ENCODE data around the gene GYS1.
"Not testable (repeated sequence)": the region's sequence is repeated elsewhere in the genome, so short reads cannot be mapped to it uniquely, and the experiment has no call there.

Gene GYS1

DNA sequence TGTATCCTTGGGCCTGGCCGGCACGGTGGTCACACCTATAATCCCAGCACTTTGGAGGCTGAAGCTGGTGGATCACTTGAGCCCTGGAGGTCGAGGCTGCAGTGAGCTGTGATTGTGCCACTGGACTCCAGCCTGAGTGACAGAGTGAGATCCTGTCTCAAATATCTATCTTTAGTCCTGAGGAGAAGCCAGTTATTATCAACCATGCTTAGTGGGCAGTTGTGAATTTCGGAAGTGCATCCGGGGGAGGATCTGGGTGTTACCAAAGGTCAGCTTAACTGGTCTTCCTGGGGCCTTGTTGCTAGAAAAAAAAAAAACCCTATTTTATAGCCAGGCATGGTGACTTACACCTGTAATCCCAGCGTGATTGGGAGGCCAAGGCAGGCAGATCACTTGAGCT, 50.0 kb downstream of the GYS1 start:
- TF ChIP-seq, protein P1, sequence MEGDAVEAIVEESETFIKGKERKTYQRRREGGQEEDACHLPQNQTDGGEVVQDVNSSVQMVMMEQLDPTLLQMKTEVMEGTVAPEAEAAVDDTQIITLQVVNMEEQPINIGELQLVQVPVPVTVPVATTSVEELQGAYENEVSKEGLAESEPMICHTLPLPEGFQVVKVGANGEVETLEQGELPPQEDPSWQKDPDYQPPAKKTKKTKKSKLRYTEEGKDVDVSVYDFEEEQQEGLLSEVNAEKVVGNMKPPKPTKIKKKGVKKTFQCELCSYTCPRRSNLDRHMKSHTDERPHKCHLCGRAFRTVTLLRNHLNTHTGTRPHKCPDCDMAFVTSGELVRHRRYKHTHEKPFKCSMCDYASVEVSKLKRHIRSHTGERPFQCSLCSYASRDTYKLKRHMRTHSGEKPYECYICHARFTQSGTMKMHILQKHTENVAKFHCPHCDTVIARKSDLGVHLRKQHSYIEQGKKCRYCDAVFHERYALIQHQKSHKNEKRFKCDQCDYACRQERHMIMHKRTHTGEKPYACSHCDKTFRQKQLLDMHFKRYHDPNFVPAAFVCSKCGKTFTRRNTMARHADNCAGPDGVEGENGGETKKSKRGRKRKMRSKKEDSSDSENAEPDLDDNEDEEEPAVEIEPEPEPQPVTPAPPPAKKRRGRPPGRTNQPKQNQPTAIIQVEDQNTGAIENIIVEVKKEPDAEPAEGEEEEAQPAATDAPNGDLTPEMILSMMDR (IDR thresholded peaks at IDR 0.05; ENCODE audit: extremely low read depth, missing control alignments) = no peak
- DNase-seq (ENCODE audit: low spot score) = no peak

DNA sequence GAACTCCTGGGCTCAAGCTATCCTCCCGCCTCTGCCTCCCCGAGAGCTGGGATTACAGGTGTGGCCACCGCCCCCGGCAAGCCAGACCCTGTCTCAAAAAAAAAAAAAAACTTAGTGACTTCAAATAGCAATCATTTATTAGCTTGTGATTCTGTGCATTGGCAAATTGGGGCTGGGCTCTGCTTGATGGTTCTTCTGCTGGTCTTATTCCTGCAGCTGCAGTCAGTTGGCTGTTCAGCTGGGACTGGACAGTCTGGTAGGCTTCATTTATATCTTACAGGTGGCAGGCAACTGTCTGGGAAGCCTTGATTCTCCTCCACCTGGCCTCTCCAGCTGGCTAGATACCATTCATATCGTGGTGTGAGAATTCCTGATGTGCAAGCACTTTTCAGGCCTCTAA, 52.2 kb downstream of the GYS1 start:
- TF ChIP-seq, protein P1 (IDR thresholded peaks at IDR 0.05; ENCODE audit: extremely low read depth, missing control alignments) = no peak
- no peak for DNase-seq (ENCODE audit: low spot score)

DNA sequence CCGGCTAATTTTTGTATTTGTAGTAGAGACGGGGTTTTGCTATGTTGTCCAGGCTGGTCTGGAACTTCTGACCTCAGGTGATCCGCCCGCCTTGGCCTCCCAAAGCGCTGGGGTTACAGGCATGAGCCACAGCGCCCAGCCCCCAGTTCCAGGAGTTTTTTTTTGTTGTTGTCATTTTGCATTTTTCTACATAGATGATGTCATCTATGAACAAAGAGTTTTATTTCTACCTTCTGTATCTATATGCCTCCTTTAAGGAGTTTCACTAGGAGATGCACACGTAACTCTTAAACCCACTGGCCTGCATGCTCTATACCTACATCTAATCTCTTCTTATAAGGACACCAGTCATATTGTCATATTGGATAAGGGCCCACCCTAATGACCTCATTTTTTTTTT, 54.9 kb downstream of the GYS1 start:
- DNase-seq (ENCODE audit: low spot score) = no peak

DNA sequence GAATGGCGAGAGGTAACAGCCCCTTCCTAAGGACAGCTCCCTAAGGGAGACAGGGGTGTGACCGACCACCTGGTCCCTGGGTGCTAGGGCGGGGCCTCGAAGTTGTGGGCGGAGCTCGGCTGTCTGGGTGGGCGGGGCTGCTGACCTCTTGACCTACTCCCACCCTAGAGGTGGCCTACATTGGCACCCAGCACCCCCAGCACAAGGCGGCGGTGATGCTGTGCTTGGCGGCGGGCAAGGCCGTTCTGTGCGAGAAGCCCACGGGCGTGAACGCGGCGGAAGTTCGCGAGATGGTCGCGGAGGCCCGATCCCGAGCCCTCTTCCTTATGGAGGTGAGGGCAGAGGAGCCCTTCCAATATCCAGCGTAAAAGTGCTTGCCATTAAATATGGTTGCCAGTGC, 57.2 kb downstream of the GYS1 start:
- TF ChIP-seq, protein P1 (IDR thresholded peaks at IDR 0.05; ENCODE audit: extremely low read depth, missing control alignments) = no peak
- no peak for DNase-seq (ENCODE audit: low spot score)

More for the DNA sequence above, 54.9 kb downstream of the GYS1 start:
- TF ChIP-seq, protein P1 (IDR thresholded peaks at IDR 0.05; ENCODE audit: extremely low read depth, missing control alignments) = no peak

DNA sequence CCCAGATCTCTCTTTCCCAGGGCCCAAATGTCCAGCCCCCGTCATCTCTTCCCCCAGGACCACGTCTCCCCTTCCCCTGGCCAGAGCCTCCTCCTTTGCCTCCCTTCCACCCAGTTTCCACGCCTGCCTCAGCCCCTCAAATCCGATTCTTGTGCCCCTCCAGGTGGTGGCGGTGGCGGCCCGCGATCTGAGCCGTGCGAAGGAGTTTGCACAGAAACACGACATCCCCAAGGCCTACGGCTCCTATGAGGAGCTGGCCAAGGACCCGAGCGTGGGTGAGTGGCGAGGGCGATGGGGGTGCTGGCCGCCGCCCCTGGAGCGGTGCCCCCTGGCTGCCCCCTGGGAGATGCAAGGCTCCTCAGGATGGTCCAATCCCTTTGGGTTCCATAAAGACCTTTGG, 58.3 kb downstream of the GYS1 start:
- no peak for DNase-seq (ENCODE audit: low spot score)
- TF ChIP-seq, protein P1 (IDR thresholded peaks at IDR 0.05; ENCODE audit: extremely low read depth, missing control alignments) = no peak

DNA sequence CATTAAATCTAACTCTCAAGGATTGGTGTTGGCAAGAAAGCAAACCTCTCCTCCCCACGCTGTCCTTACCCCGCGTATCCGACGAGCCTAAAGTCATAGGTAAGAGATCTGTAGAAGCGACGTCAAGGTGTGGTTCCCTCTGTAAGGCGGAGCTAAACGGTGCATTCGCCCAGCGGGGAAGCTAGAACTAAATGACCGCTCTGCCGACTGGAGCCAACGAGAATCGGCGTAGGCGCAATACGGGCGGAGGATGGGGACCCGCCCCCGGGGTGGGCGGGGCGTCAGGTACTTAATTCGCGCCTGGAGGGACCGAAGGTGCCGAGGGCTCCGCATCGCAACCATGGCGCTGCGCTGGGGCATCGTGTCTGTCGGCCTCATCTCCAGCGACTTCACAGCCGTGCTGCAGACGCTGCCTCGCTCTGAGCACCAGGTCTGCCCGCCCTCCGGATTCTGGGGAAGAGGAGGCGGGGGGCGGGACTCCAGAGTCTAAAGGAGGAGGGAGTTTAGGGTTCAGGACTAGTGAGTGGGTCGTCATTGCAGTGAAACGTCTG, 59.7 kb downstream of the GYS1 start, which contains the start of gene DHDH:
Gene DHDH, plus strand, starts transcription at position 318 of the 551 bp plus-strand sequence. Its CDS starts 23 bp downstream, at position 341.
- peak; percentile 83 for DNase-seq (ENCODE audit: low spot score)

DNA sequence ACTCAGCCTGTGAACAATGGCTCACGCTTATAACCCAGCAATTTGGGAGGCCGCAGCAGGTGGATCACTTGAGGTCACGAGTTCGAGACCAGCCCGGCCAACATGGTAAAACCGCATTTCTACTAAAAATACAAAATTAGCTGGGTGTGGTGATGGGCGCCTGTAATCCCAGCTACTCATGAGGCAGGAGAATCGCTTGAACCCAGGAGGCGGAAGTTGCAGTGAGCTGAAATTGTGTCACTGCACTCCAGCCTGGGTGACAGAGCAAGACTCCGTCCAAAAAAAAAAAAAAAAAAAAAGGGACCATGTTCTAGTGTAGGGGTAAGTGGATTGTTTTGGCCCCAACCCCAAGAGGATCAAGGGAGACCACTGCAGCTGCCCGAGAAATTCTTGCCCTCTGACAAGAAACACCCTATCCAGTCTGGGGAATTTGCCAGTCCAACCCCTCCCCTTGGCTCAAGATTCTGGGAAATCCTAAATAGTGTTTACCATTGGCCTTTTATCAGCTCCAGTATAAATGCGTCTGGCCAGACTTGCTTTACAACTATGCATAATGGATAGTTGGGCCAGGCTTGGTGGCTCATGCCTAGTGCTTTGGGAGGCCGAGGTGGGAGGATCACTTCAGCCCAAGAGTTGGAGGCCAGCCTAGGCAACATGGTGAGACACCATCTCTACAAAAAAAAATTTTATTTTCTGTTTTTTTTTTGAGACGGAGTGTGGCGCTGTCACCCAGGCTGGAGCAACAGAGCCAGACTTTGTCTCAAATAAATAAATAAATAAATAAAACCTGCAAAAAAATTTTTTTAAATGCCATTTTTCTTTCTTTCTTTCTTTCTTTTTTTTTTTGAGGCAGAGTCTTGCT, 64.7 kb downstream of the GYS1 start:
- DNase-seq (ENCODE audit: low spot score) = no peak
- TF ChIP-seq, protein P1 (IDR thresholded peaks at IDR 0.05; ENCODE audit: extremely low read depth, missing control alignments) = no peak

More for the DNA sequence above, 59.7 kb downstream of the GYS1 start, which contains the start of gene DHDH:
- TF ChIP-seq, protein P1 (IDR thresholded peaks at IDR 0.05; ENCODE audit: extremely low read depth, missing control alignments) = no peak

DNA sequence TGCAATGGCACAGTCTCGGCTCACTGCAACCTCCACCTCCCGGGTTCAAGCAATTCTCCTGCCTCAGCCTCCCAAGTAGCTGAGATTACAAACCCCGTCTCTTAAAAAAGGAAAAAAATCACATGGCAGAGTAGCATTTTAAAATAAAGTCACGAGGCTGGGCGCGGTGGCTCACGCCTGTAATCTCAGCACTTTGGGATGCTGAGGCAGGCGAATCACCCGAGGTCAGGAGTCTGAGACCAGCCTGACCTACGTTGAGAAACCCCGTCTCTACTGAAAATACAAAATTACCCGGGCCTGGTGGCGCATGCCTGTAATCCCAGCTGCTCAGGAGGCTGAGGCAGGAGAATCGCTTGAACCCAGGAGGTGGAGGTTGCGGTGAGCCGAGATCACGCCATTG, 65.4 kb downstream of the GYS1 start:
- DNase-seq (ENCODE audit: low spot score) = not testable (repeated sequence)
